Endothelial cell of umbilical vein (primary cell): ENCODE data around the gene TNIK. TPM values are rescaled to one million over a fixed set of nuclear protein-coding genes. Genes with fewer than 3 reads are reported as not detected.

Source experiments
- BruUV-seq: library from RNA; stranded (reverse); fragments of 400-500 nt; replicated peaks from 2 replicates; lab custom pipeline; 2021; lab: Mats Ljungman, UMichigan
- CTCF ChIA-PET: fragments of 300-600, 350-600 bp; sonication (Branson Sonifier 250); formaldehyde crosslinking; loops from one replicate; lab custom pipeline; 2021; ENCODE audit warnings: antibody characterized with exemption, inconsistent platforms; lab: Charles Lee
- POLR2A ChIA-PET: fragments of 300-600, 350-600 bp; sonication (Branson Sonifier 250); formaldehyde crosslinking; loops from one replicate; lab custom pipeline; 2021; ENCODE audit warnings: antibody characterized with exemption, inconsistent platforms; lab: Charles Lee
- DNase-seq: peaks from one replicate; pipeline ENCODE4 v3.0.0-alpha.2; 2011; ENCODE audit warnings: low read depth, low spot score
- FAIRE-seq: peaks from 2 replicates; lab custom pipeline; 2011; peaks lifted over from hg19 to GRCh38; lab: Jason Lieb, UNC
- H2AFZ ChIP-seq: 2 replicates; pipeline ENCODE4 v1.6.0; 2012; ENCODE audit warnings: low read depth, low read length, control low read depth, inconsistent platforms
- H3K27ac ChIP-seq: 2 replicates; pipeline ENCODE4 v1.5.1; 2011; ENCODE audit warnings: low read depth, mild to moderate bottlenecking, control low read depth, low read length, moderate library complexity; ENCODE audit not compliant: insufficient read depth
- H3K27me3 ChIP-seq, 2 experiments: 2 replicates each; pipeline versions ENCODE4 v1.6.0 to v1.6.1; 2011; ENCODE audit warnings: low read length in 2 of 2, mixed read lengths in 1 of 2; ENCODE audit not compliant: control insufficient read depth in 2 of 2, insufficient read depth in 2 of 2
- H3K36me3 ChIP-seq, 2 experiments: 2 replicates in 1 of 2; 3 replicates in 1 of 2; pipeline ENCODE4 v1.5.1; 2011; ENCODE audit warnings: low read length in 2 of 2, mild to moderate bottlenecking in 1 of 2, moderate library complexity in 1 of 2; ENCODE audit not compliant: control insufficient read depth in 2 of 2, insufficient read depth in 2 of 2; ENCODE audit errors: extremely low read depth in 1 of 2
- H3K4me1 ChIP-seq: 3 replicates; pipeline ENCODE4 v1.5.1; 2011; ENCODE audit warnings: mild to moderate bottlenecking, low read length; ENCODE audit not compliant: control insufficient read depth, insufficient read depth; ENCODE audit errors: extremely low read depth
- H3K4me2 ChIP-seq: 2 replicates; pipeline ENCODE4 v1.6.1; 2011; ENCODE audit warnings: low read length, control low read depth, mixed read lengths; ENCODE audit not compliant: insufficient read depth
- H3K4me3 ChIP-seq, 3 experiments: fragments of 200-600 bp in 1 of 3; sonication (generic), shearing (Covaris generic) in 1 of 3; replicated peaks in 1 of 3; 2 replicates each; pipeline ENCODE4 v1.5.1; 2011 to 2016; ENCODE audit warnings: control low read depth in 3 of 3, low read length in 3 of 3, mild to moderate bottlenecking in 2 of 3, inconsistent platforms in 1 of 3, low read depth in 1 of 3, moderate library complexity in 1 of 3; ENCODE audit not compliant: insufficient read depth in 1 of 3
- H3K79me2 ChIP-seq: 2 replicates; pipeline ENCODE4 v1.6.0; 2012; ENCODE audit warnings: low read length, inconsistent platforms; ENCODE audit not compliant: control insufficient read depth, insufficient read depth
- H3K9ac ChIP-seq: replicated peaks from 2 replicates; pipeline ENCODE3; 2011; ENCODE audit warnings: low read length, control low read depth; ENCODE audit not compliant: insufficient read depth; ENCODE audit errors: extremely low read depth
- H3K9me1 ChIP-seq: replicated peaks from 3 replicates; pipeline ENCODE4 v1.6.0; 2011; ENCODE audit warnings: mild to moderate bottlenecking, low read length; ENCODE audit not compliant: control insufficient read depth, insufficient read depth; ENCODE audit errors: extremely low read depth
- H3K9me3 ChIP-seq: replicated peaks from 2 replicates; pipeline ENCODE4 v1.5.1; 2012; ENCODE audit warnings: low read length, inconsistent platforms; ENCODE audit not compliant: control insufficient read depth, insufficient read depth
- H4K20me1 ChIP-seq: replicated peaks from 2 replicates; pipeline ENCODE3; 2011; ENCODE audit warnings: mild to moderate bottlenecking, low read length; ENCODE audit not compliant: control insufficient read depth, insufficient read depth; ENCODE audit errors: extremely low read depth
- EZH2 ChIP-seq: IDR thresholded peaks from 2 replicates; pipeline ENCODE4 v1.6.1; 2012; ENCODE audit warnings: borderline replicate concordance, low read depth, mild to moderate bottlenecking, moderate library complexity, low read length, inconsistent platforms; ENCODE audit not compliant: severe bottlenecking
- FOS ChIP-seq: IDR thresholded peaks from 2 replicates; pipeline ENCODE4 v1.6.1; 2011; ENCODE audit warnings: mild to moderate bottlenecking, low read length, moderate library complexity, borderline replicate concordance; ENCODE audit not compliant: insufficient read depth
- GATA2 ChIP-seq: IDR thresholded peaks from 2 replicates; pipeline ENCODE4 v1.7.0; 2011; ENCODE audit warnings: low read depth, mild to moderate bottlenecking, moderate library complexity, mixed read lengths, low read length; ENCODE audit not compliant: insufficient read length, insufficient read depth
- JUN ChIP-seq: IDR thresholded peaks from 2 replicates; pipeline ENCODE4 v1.6.1; 2011; ENCODE audit warnings: borderline replicate concordance, low read depth; ENCODE audit not compliant: insufficient read length, insufficient read depth
- MYC ChIP-seq: IDR thresholded peaks from one replicate; pipeline ENCODE4 v1.6.1; 2011; ENCODE audit warnings: mild to moderate bottlenecking, low read depth, low read length
- POLR2A ChIP-seq: IDR thresholded peaks from 2 replicates; pipeline ENCODE4 v1.6.1; 2012; ENCODE audit warnings: low read depth, mild to moderate bottlenecking, control low read depth, low read length
- POLR2AphosphoS5 ChIP-seq: IDR thresholded peaks from 2 replicates; pipeline ENCODE4 v1.6.1; 2012; ENCODE audit warnings: low read depth, mild to moderate bottlenecking, control low read depth, low read length, moderate library complexity; ENCODE audit not compliant: insufficient read depth
- dilution Hi-C: fragments of 300-500 bp; cut with MboI; formaldehyde crosslinking; loops from one replicate; pipeline ENCODE4 v1.15.0; 2019; ENCODE audit warnings: low sequenced_read_pairs; ENCODE audit not compliant: extremely low pct_ligation_motif_present
- intact Hi-C: fragments of 100-400 bp; cut with micrococcal nuclease; formaldehyde crosslinking; loops from one replicate; pipeline ENCODE4 v1.10.0; 2022
- polyA plus RNA-seq, 4 experiments: library from polyadenylated mRNA; depleted of rRNA in 3 of 4; stranded (reverse) in 3 of 4; unstranded in 1 of 4; fragments of >200 nt; gene quantifications; 2 replicates each; pipeline versions ENCODE4 v1.2.1 to v1.2.3, GENCODE V29; 2011 to 2012; ENCODE audit warnings: missing spikeins in 1 of 4
- total RNA-seq: library from RNA; stranded (reverse); gene quantifications from 2 replicates; pipeline ENCODE4 v1.2.3, GENCODE V29; 2021
- TF ChIP-seq, protein P1 (sequence below), 2 donors: IDR thresholded peaks; 1 replicate in 1 of 2; 2 replicates in 1 of 2; pipeline ENCODE4 v1.5.1; 2011; ENCODE audit warnings: low read length in 2 of 2, mild to moderate bottlenecking in 2 of 2, moderate library complexity in 2 of 2, control low read depth in 1 of 2, inconsistent platforms in 1 of 2, low read depth in 1 of 2; ENCODE audit not compliant: insufficient read depth in 1 of 2; ENCODE audit errors: extremely low read depth in 1 of 2
- TF ChIP-seq, protein P2 (sequence below): IDR thresholded peaks from 2 replicates; pipeline ENCODE4 v1.6.1; 2011; ENCODE audit not compliant: insufficient read depth, insufficient read length

Gene TNIK
- total and polyA plus RNA-seq, 2 donors (not counting 3 experiments of a cell fraction or from before 2014, with no cell fraction given) = 10.9 to 39.7 TPM

DNA sequence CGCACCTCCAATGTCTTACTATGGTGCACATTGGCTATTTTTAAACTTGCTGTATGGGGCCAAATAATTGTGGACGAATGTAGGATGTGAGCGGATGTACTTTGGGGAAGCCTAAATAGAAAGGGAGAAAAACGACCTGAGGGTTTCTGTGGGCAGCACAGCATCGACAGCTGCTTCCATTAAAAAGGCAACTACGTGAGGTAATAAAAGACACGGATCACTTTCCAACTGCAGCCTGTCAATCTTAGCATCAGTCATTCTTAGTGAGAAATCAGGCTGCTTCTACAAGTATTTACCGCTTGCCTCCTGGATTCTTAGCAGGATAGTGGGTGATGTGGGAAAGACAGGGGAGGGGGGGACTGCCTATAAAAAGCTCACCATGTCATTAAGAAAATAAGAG lies 247.0 kb downstream of the TNIK start:
- CTCF ChIA-PET = no interaction called here
- no peaks in the 10 kb centered on the region for H3K9me1 ChIP-seq
- BruUV-seq = no TSS peak

More for the DNA sequence above, 247.0 kb downstream of the TNIK start:
- H3K9ac ChIP-seq = no peak overlapping the region
- no peak overlapping the region for H3K4me3 ChIP-seq
- peaks cover 0 to 3% of the 10 kb centered on the region in 2 experiments for H3K36me3 ChIP-seq
- H3K27me3 ChIP-seq = no peaks in the 10 kb centered on the region
- no peak overlapping the region for H3K27ac ChIP-seq
- TF ChIP-seq, protein P1, sequence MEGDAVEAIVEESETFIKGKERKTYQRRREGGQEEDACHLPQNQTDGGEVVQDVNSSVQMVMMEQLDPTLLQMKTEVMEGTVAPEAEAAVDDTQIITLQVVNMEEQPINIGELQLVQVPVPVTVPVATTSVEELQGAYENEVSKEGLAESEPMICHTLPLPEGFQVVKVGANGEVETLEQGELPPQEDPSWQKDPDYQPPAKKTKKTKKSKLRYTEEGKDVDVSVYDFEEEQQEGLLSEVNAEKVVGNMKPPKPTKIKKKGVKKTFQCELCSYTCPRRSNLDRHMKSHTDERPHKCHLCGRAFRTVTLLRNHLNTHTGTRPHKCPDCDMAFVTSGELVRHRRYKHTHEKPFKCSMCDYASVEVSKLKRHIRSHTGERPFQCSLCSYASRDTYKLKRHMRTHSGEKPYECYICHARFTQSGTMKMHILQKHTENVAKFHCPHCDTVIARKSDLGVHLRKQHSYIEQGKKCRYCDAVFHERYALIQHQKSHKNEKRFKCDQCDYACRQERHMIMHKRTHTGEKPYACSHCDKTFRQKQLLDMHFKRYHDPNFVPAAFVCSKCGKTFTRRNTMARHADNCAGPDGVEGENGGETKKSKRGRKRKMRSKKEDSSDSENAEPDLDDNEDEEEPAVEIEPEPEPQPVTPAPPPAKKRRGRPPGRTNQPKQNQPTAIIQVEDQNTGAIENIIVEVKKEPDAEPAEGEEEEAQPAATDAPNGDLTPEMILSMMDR (IDR thresholded peaks at IDR 0.05; ENCODE audit: extremely low read depth in 1 of 2, insufficient read depth in 1 of 2, low read depth in 1 of 2, low read length in 2 of 2) = no peak
- TF ChIP-seq POLR2A (no peak), JUN (no peak), GATA2 (no peak), EZH2 (no peak), FOS (no peak), MYC (no peak), POLR2AphosphoS5 (no peak)
- TF ChIP-seq, protein P2, sequence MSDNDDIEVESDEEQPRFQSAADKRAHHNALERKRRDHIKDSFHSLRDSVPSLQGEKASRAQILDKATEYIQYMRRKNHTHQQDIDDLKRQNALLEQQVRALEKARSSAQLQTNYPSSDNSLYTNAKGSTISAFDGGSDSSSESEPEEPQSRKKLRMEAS = no peak
- dilution Hi-C loops = no loop called here
- no peaks in the 10 kb centered on the region for H3K79me2 ChIP-seq
- POLR2A ChIA-PET = no interaction called here
- FAIRE-seq = no peak
- no peak overlapping the region for H2AFZ ChIP-seq
- DNase-seq = no peak
- intact Hi-C loops = no loop called here
- H4K20me1 ChIP-seq = no peaks in the 10 kb centered on the region
- no peak overlapping the region for H3K4me2 ChIP-seq
- H3K9me3 ChIP-seq = no peaks in the 10 kb centered on the region
- no peaks in the 10 kb centered on the region for H3K4me1 ChIP-seq
